Pancreas (tissue), 10 donors: ENCODE measurements around the gene MAP1B. TPM values are rescaled to one million over a fixed set of nuclear protein-coding genes. Genes with fewer than 3 reads are reported as not detected.
A peak's percentile ranks its signal among the peaks of the same experiment; 100 is the strongest.

Experiments
- ATAC-seq, 4 donors: fragments of 200-7000 bp; cut with Tn5 transposase; one replicate each; pipeline versions ENCODE4 v1.8.0 to v1.9.1; 2020; ENCODE audit warnings: mild to moderate bottlenecking in 4 of 4, moderate library complexity in 4 of 4
- DNase-seq, 6 donors: peaks; one replicate each; pipeline ENCODE4 v3.0.0-alpha.2; 2020
- FAIRE-seq: peaks from 2 replicates; lab custom pipeline; 2012; peaks lifted over from hg19 to GRCh38; lab: Jason Lieb, UNC
- H3K27ac ChIP-seq, 4 donors: fragments of 200-600 bp; sonication (generic); 1 replicate in 3 of 4; 2 replicates in 1 of 4; pipeline versions ENCODE4 v1.5.0 to v1.8.0; 2020
- H3K27me3 ChIP-seq, 4 donors: fragments of 200-600 bp; one replicate each; pipeline ENCODE4 v1.8.0; 2021
- H3K36me3 ChIP-seq, 3 donors: fragments of 200-600 bp; sonication (generic) in 1 of 3; one replicate each; pipeline versions ENCODE4 v1.5.0 to v1.8.0; 2020 to 2021
- H3K4me1 ChIP-seq, 3 donors: fragments of 200-600 bp; one replicate each; pipeline ENCODE4 v1.8.0; 2021
- H3K4me3 ChIP-seq, 4 donors: fragments of 200-600 bp; sonication (generic) in 2 of 4; one replicate each; pipeline versions ENCODE4 v1.5.0 to v1.8.0; 2020 to 2021
- H3K9me3 ChIP-seq, 4 donors: fragments of 200-600 bp; one replicate each; pipeline ENCODE4 v1.8.0; 2021
- CTCF ChIP-seq, 4 donors: fragments of 200-600 bp; sonication (generic) in 3 of 4; IDR thresholded peaks; one replicate each; pipeline versions ENCODE4 v1.5.0 to v1.8.0; 2021; ENCODE audit warnings: antibody characterized with exemption in 4 of 4
- WGBS, 2 donors: extraction: QIAGEN DNeasy Blood & Tissue Kit; methylation state at CpG; one replicate each; pipeline ENCODE4 v1.1.7; 2013; 5-methylcytosine and 5-hydroxymethylcytosine counted together
- intact Hi-C, 3 donors: fragments of 100-400 bp; cut with DNase I; formaldehyde crosslinking; loops; one replicate each; pipeline versions ENCODE4 v1.11.1 to v1.14.2; 2022
- polyA plus RNA-seq, 2 donors: library from polyadenylated mRNA; stranded (reverse); fragments of 200-250 nt; gene quantifications; one replicate each; pipeline ENCODE4 v1.2.3, GENCODE V29; 2013
- total RNA-seq, 6 donors: library from RNA; stranded (reverse); fragmentation: NEBNext Ultra II Directional in 4 of 6; extraction: Animal tissue kit (Norgen Biotek cat#: 25700) in 4 of 6; gene quantifications; one replicate each; pipeline versions ENCODE4 v1.2.1 to v1.2.4, GENCODE V29; 2021 to 2023
- donor health status: healthy with polysubstance abuse.
- donor health status: DM: no; HTN: no; CAD: no; lungs with moderate emphysema.
- donor health status: DM: no; HTN: no; CAD: no.
- donor health status: control.
- donor health status: control.
- donor health status: Bipolar disorder and iron deficiency.
- donor health status: DM: yes; HTN: yes; CAD: no.
- donor health status: DM: no; HTN: no; CAD: no.
- donor health status: DM: no; HTN: no; CAD: no.
- donor health status: DM: yes; HTN: yes; CAD: no.

The MAP1B gene
- total and polyA plus RNA-seq, 8 donors: 2.4 to 16.8 (median 5.4) TPM

DNA sequence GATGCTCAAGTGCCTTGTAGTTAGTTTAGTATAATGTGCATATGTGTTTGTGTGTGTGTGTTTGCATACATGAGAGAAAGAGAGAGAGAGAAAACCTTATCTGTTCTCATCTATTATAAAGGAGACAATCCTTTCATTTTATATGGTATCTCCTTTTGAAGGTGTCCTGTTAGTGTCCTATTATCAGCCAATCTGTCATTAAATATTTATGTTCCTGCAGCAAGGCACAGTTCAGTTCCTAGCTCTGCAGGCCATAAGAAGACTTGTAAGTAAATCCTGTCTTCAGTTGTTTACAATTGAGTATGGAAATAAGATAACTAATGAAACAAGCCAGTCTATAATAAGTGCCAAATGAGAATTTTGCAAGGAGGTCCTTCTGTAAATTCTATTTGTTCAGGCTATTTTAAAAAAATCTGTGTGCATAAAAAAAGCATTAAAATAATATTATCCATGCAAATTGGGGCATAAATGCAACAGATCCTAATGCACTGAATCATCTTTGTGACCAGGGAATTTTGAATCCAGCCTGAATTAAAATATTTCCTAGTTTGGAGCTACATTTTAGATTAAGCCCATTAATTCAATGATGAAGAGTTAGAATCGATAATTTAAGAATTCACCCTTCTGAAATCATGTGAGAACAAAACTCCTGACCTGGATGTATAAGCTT is 18.1 kb downstream of the MAP1B start:
- Histone ChIP-seq H3K4me3 (no peak overlapping the region), H3K36me3 (no peaks in the 10 kb centered on the region), H3K27ac (no peak overlapping the region), H3K4me1 (no peaks in the 10 kb centered on the region), H3K27me3 (no peaks in the 10 kb centered on the region), H3K9me3 (no peaks in the 10 kb centered on the region)
- intact Hi-C loops: no loop called here
- no peak for DNase-seq
- no peak for TF ChIP-seq CTCF (IDR thresholded peaks at IDR 0.05)
- no peak for ATAC-seq
- WGBS, 2 donors: 85 to 96% methylated on average over 1 of the region's 1 CpG
- FAIRE-seq: no peak

DNA sequence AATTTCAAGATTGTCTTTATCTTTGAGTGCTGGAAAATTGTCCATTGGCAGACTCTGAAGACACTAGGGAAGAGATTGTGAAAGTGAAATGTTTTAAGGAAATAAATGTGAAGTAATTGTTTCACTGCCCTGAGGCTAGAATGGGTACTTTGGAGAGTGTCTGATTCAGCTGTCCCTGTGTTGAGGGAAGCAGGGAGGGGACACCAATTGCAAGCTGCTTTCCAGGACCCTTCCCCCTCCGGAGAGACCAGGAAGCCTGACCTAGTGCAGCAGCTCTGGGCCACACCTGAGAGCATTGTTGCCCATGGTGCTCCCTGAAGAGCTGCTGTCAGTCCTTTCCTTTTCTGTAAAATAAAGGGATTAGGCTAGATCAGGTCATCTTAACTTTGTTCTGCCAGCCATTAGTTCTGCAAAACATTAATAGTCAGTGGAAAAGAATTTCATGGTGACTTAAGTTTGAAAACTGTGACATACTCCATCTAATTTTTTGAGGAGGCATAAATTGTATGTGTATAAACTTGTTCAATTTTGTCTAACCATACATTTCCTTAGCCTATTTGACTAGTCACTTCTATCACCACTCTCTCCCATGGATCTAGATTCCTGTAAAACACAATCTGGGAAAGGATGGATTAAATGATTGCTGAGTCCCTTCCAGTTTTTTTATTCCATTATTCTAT is 18.8 kb downstream of the MAP1B start:
- Histone ChIP-seq H3K4me1 (no peaks in the 10 kb centered on the region), H3K27me3 (no peaks in the 10 kb centered on the region)
- TF ChIP-seq CTCF (IDR thresholded peaks at IDR 0.05): no peak

DNA sequence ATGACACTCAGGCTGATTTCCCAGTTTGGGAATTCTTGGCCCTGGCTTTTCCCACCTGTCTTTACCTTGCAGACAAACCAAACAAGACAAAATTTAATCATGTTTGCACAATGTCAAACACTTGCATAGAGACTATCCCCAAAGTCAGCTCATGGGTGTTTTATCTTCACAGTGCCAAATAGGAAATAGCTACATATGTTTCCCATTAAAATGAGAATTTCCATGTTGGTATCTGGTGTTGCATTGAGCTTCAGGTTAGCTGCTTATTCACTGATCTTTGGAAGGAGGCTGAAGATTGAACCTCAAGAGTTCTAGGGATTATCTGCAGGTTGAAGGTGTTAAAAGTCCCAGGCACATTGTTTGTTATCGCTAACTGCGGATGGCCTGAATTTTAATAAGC is 19.5 kb downstream of the MAP1B start:
- ATAC-seq: no peak
- no peak for FAIRE-seq

More for the DNA sequence above, 18.8 kb downstream of the MAP1B start:
- H3K9me3 ChIP-seq: no peaks in the 10 kb centered on the region
- FAIRE-seq: no peak
- peak in 1 of 4 donors; percentile 27 for ATAC-seq
- 13 to 14% methylated on average over 1 of the region's 1 CpG for WGBS, 2 donors
- intact Hi-C loops: no loop called here
- DNase-seq: no peak
- H3K36me3 ChIP-seq: no peaks in the 10 kb centered on the region
- no peak overlapping the region for H3K4me3 ChIP-seq
- no peak overlapping the region for H3K27ac ChIP-seq

DNA sequence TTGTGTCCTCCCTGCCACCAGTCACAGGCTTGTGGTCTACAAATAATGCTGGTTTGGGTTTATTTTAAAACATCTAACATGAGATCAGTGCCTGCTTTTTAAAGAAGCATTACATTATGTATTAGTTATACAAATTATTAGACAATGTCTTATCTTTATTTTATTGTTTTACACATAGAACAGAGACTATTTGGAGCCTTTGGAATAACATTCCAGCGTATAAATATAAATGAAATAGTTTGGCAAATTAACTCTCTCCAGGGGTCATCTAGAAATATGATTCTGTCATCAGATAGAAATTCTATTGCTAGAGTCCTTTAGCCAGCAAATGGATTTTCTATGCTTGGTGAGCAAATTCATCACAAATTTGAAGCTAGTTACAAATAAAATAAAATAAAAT is 22.4 kb downstream of the MAP1B start:
- ATAC-seq (no peak), FAIRE-seq (no peak), DNase-seq (no peak)
- no peaks in the 10 kb centered on the region for H3K36me3 ChIP-seq
- TF ChIP-seq CTCF (IDR thresholded peaks at IDR 0.05): no peak
- H3K27me3 ChIP-seq: no peaks in the 10 kb centered on the region
- no peak overlapping the region for H3K27ac ChIP-seq
- H3K4me1 ChIP-seq: no peaks in the 10 kb centered on the region
- H3K9me3 ChIP-seq: no peaks in the 10 kb centered on the region
- 59 to 80% methylated on average over 1 of the region's 1 CpG for WGBS, 2 donors
- H3K4me3 ChIP-seq: no peak overlapping the region
- intact Hi-C loops: no loop called here

More for the DNA sequence above, 19.5 kb downstream of the MAP1B start:
- Histone ChIP-seq H3K36me3 (no peaks in the 10 kb centered on the region), H3K9me3 (no peaks in the 10 kb centered on the region), H3K4me1 (no peaks in the 10 kb centered on the region), H3K27ac (no peak overlapping the region), H3K27me3 (no peaks in the 10 kb centered on the region), H3K4me3 (no peak overlapping the region)
- no peak for DNase-seq
- intact Hi-C loops: no loop called here
- WGBS, 2 donors: 95 to 96% methylated on average over 2 of the region's 2 CpGs
- no peak for TF ChIP-seq CTCF (IDR thresholded peaks at IDR 0.05)

DNA sequence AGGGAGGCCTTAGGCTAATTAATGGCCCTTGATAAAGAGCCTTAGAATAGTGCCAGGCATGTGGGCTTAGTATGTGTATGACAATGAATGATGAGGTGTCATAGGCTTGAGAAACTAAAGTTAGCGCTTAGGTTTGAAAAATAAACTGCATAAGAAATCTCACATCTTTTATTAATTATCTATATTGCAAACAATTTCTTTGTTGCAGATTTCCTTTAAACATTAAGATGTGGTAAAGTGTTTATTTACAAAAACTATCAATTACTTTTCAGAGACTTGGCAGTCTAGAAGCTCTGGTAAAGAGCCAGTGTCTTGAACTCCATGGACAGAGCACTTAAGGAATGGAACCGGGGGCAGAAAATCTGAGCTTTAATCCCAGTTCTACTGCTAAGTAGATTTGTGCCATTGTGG is 23.1 kb downstream of the MAP1B start:
- Histone ChIP-seq H3K9me3 (no peaks in the 10 kb centered on the region), H3K27me3 (no peaks in the 10 kb centered on the region), H3K36me3 (no peaks in the 10 kb centered on the region), H3K4me3 (no peak overlapping the region), H3K4me1 (no peaks in the 10 kb centered on the region), H3K27ac (no peak overlapping the region)
- 80 to 85% methylated on average over 2 of the region's 2 CpGs for WGBS, 2 donors
- DNase-seq: no peak
- intact Hi-C loops: no loop called here
- TF ChIP-seq CTCF (IDR thresholded peaks at IDR 0.05): no peak
- FAIRE-seq: no peak
- no peak for ATAC-seq
